Measurements from ENCODE around the gene TMEM138.
A peak's percentile ranks its signal among the peaks of the same experiment; 100 is the strongest.

Gene TMEM138

DNA sequence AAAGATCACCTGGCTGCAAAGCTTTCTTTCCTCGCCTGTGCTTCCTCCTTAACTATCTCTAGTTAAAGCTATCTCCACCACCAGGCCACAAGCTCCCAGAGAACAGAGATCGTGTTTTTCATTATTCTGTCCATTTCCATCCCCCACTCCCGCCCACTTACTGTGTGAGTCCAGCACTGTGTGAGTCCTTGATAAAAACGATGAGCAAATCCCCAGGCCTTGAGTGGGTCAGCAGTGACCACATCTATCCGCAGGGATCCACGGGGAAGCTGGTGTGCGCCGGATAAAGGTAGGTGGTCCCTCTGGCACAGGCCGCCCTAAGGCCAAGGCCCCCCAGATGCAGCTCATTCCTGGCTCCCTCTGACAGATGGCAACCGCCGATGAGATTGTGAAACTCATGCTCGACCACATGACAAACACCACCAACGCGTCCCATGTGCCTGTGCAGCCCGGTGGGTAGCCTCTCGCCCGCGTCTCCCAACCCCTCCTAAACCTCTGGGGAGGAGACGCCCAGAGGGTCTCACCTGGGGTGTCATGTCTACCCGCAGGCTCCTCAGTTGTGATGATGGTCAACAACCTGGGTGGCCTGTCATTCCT lies 19.9 kb upstream of the TMEM138 start:
- DNase-seq: no peak

DNA sequence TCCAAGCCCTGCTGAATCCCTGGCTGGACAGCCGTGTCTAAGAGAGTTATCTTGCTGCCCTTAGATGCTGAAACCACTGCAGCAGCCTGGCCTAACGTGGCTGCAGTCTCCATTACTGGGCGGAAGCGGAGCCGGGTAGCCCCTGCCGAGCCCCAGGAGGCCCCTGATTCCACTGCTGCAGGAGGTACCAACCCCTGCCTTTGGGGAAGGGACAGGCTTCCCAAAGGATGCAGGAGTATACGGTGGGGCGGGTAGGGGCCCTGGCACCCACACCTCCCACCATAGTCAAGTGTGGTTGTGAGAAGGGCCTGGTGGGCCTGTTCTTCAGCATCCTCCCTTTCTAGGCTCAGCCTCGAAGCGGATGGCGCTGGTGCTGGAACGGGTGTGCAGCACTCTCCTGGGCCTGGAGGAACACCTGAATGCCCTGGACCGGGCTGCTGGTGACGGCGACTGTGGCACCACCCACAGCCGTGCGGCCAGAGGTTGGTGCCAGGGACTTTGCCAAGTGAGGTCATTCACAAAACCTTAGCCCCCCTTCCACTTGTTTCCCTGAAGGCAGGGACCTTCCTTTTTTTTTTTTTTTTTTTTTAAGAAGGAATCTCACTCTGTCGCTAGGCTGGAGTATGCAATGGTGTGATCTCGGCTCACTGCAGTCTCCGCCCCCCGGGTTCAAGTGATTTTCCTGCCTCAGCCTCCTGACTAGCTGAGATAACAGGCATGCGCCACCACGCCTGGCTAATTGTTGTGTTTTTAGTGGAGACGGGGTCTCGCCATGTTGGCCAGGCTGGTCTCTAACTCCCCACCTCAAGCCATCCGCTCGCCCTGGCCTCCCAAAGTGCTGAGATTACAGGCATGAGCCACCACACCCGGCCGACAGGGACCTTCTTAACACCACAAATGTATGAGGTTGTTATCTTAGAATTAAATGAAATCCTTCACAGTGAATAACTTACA lies 18.1 kb upstream of the TMEM138 start:
- no peak for DNase-seq

GRCh38 chr11:61345170-61345610 lies 17.0 kb upstream of the TMEM138 start:
- no peak for DNase-seq

DNA sequence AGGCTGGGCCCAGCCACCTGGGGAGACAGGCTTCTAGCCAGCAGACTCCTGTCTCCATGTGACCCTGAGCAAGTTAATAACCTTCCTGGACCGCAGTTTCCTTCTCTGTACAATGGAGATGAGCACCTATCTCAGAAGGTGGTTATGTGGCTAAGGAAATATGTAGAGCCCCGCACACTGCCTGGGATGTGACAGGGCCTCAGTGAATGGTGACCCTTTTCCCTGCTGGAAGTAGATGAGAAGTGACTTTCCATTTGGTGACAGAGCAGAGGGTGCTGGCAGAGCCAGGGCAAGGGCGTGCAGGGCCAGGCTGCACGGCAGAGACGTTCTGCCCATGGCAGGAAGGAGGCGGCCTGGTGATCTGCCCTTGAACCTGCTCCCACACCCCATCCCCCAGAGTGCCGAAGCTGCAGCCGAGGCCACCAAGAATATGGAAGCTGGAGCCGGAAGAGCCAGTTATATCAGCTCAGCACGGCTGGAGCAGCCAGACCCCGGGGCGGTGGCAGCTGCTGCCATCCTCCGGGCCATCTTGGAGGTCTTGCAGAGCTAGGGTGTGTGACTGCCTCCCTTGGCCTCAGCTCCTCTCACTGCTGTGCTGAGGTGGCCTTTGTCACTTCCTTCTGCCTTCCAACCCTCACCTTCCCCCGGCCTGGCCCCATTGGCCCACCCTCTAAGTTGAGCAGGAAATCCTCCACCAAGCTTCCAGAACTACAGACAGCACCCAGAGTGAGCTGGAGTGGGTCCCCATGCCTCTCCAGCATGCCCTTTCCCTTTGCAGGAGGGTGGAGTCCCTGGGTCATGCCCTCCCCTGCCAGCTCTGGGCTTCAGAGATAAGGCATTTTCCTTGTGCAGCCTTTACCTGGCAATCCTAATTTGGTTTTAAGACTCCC lies 16.0 kb upstream of the TMEM138 start:
- no peak for DNase-seq

- DNase-seq: no peak
These were observed 14.2 kb upstream of the TMEM138 start for GRCh38 chr11:61347916-61348461.

DNA sequence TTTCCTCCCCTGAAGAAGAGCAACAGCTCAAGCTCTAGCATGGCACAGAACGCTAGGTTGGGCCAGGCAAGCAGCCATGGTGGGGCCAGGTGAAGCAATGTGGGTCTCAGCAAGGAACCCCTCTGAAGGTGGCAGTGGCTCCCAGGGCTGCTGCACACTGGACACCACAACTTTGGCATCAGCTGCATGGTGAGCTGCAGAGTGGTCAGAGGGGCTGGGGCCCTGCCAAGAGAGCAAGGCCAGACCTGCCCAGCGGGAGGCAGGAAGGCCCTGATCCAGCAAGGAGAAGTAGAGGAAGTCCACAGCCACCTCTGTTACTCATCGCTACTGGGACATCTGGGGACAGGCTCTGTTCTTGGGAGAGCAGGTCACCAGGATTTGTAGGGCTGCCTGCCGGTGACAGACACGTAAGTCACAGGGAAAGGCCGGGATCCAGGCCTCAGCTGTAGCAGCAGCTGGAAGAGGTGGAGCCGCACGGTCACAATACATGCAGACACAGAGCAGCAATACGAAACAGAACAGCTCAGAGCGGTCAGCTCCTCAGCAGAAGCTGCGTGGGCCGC lies 12.9 kb upstream of the TMEM138 start:
- DNase-seq: no peak

DNA sequence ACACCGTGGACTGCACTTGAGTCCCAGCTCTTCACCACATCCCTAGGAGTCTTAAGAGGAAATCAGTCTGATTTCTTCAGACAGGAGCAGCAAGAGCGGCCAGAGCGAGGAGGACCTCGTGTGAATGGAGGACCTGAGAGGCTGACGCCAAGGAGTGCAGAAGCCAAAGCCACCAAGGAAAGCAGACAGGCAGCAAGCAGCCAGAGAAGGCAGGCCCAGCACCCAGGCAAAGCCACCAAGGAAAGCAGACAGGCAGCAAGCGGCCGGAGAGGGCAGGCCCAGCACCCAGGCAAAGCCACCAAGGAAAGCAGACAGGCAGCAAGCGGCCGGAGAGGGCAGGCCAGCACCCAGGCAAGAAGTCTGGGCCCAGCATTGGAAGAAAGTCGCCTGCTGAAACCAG lies 12.3 kb upstream of the TMEM138 start:
- DNase-seq: no peak

- DNase-seq: no peak
These were observed 11.8 kb upstream of the TMEM138 start for GRCh38 chr11:61350336-61350735.

DNA sequence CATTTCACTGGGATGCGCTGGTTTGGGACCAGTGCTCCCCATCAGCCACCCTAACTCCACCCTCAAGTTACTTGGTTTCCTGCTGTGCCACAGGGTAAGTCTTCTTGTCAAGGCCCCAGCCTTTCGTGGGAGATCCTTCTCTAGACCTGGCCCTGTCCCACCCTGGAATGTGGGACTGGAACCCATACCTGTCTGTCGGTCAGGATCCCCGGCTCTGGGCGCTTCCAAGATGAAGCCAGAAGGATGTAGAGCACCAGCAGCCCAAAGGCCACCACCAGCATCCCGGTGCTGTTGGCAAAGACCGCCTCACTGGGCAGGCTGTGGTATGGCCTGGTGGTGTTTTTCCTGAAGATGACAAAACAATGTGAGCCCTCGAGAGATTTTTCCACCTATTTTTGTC lies 11.4 kb upstream of the TMEM138 start:
- DNase-seq: no peak

DNA sequence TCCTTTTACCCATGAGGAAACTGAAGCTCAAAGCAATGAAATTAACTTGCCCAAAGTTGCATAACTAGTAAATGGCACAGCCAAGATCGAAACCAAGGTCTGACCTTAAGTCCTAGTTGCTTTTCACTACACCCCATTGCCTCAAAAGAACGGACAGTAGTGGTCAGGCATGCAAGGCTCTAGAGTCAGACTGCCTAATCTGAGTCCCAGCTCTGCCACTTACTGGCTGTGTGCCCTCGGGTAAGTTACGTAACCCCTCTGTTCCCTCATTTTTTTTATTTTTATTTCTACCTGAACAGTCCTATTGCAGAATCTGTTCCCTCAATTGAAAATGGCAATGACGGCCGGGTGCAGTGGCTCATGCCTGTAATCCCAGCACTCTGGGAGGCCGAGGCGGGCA lies 10.1 kb upstream of the TMEM138 start:
- DNase-seq: no peak

DNA sequence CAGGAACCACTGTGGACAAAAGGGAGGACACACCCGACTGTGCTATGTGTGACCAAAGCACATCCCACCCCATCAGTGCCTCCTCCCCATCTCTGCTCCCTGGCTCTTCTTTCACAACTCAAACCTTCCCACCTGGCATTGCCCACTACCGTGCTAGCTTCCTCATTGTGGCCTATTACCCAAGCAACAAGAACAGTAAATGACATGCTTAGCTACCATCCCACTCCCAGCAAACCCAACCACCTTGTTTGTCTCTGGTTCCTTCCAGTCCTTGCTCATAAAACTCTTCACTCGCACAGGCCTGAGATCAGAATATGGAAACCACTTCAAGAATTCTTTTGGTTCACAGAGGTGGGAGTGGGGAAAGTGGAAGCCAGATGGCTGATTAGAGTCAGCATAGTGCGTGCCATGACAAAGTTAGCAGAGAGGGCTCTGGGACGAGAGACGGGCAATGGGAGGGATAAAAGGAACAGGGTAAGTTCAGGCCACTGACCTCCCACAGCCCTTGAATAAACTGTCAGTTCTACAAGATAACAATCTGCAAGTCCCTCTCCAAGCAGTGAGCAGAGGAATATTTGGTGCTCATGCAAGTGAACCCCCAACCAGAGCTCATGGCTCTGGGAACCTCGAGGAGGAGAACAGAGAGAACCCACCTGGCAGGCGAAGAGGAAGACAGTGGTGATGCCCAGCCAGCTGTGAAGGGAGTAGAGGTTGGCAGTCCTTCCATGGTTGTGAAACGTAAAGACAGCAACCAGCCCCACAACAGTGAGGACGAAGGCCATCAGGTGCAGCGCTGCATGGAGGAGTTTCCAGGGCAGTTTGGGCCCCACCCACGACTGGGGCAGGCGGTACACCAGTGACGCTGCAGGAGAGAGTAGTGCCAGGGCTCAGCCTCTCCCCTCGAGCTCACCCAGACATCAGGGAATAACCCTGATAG lies 8.8 kb upstream of the TMEM138 start:
- DNase-seq: no peak

DNA sequence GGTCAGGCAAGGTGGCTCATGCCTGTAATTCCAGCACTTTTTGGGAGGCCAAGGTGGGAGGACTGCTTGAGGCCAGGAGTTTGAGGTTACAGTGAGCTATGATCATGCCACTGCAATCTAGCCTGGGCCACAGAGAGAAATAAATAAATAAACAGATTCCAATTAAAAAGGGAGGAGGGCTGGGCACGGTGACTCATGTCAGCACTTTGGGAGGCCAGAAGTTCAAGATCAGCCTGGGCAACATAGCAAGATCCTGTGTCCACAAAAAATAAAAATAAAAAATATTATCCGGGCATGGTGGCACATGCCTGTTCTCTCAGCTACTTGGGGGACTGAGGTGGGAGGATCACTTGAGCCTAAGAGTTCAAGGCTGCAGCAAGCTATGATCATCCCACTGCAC lies 8.0 kb upstream of the TMEM138 start:
- DNase-seq: no peak

DNA sequence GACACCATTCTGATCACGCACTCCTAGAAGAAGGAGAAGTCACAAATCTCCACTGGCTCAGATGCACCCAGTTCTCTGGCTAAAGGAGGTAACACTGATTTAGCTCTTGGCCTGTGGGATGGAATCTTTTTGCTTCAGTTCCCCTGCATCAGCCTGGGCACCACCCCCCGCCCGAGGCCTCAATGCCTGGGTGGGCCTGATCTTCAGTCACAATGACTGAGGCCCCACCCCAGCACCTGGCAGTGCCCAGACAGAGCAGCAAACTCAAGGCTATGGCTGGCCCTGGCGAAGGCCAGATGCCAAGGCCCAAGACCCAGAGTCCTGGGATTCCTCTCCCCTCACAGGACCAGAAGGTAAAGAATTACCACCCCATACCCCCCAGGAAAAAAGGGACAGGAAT lies 5.5 kb upstream of the TMEM138 start:
- no peak for DNase-seq

- no peak for DNase-seq
These were observed 4.8 kb upstream of the TMEM138 start for GRCh38 chr11:61357233-61357893.

DNA sequence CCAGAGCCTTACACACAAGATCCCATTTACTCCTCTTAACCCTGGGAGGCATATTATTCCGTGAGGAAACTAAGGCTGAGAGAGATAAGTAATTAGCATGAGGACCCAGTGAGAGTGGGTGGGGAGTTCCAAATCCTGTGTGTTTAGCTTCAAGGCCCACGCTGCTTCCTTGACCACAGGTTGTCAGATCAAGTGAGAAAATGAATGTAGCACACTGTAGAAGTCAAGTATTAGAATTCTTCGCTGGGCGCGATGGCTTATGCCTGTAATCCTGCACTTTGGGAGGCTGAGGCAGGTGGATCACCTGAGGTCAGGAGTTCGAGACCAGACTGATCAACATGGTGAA lies 4.3 kb upstream of the TMEM138 start:
- DNase-seq: no peak

GRCh38 chr11:61358566-61358965 lies 3.6 kb upstream of the TMEM138 start:
- no peak for DNase-seq

- DNase-seq: no peak
These were observed 2.7 kb upstream of the TMEM138 start for GRCh38 chr11:61359516-61359915.

GRCh38 chr11:61361237-61361740 lies 885 bp upstream of the TMEM138 start:
- no peak for DNase-seq

DNA sequence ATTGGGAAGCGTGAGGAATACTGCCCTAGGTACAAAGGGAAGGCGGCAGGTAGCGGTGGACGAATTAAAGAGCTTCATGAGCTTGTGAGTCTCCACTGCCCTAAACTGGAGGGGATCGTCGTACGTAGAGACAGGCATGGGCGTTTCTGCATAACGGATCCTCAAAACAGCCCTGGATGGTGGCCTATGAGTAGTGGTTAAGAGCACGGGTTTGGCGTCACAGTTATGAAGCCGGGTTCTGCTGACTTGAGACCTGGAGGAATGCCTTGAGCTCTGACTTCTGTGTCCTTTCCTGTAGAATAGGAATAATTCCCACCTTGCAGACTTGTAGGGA lies 335 bp downstream of the TMEM138 start:
- peak; percentile 39 for DNase-seq

DNA sequence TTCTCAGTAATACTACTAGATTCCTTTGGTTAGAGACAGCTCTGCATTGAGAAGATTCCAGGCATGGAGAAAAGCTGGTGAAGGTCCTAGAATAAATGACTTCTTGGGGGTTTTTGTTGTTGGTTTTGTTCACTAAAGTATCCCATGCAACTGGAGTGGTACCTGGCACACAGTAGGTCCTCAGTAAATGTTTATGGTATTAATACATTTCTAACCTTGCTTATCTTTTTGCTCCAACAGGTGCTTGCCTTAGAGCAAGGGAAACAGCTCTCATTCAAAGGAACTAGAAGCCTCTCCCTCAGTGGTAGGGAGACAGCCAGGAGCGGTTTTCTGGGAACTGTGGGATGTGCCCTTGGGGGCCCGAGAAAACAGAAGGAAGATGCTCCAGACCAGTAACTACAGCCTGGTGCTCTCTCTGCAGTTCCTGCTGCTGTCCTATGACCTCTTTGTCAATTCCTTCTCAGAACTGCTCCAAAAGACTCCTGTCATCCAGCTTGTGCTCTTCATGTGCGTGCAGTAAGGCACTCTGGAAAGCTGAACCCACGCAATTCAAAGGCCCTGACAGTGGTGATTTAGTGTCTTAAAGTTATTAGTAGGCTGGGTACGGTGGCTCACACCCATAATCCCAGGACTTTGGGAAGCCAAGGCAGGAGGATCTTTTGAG lies 2.0 kb downstream of the TMEM138 start:
- no peak for DNase-seq

All from activated CD4-positive, alpha-beta T cell treated with anti-CD3 and anti-CD28 coated beads, Interleukin-2, amount 50 U/mL, for 16 hours (primary cell).